Small intestine (tissue), 7 donors: ENCODE results near the gene NXPH3. TPM values are rescaled to one million over a fixed set of nuclear protein-coding genes. Genes with fewer than 3 reads are reported as not detected.
"Not testable (repeated sequence)": the region's sequence is repeated elsewhere in the genome, so short reads cannot be mapped to it uniquely, and the experiment has no call there.

Source experiments
- DNase-seq, 2 donors: peaks; one replicate each; pipeline versions ENCODE4 v3.0.0 to v3.0.0-alpha.2; 2013
- FAIRE-seq: peaks from 2 replicates; lab custom pipeline; 2012; peaks lifted over from hg19 to GRCh38; lab: Jason Lieb, UNC
- H3K27ac ChIP-seq, 3 donors: one replicate each; pipeline ENCODE4 v1.5.1; 2013; ENCODE audit warnings: low read length in 2 of 3, mild to moderate bottlenecking in 2 of 3, control low read depth in 1 of 3, inconsistent platforms in 1 of 3, low read depth in 1 of 3, moderate library complexity in 1 of 3
- H3K27me3 ChIP-seq, 3 donors: one replicate each; pipeline ENCODE4 v1.6.1; 2013; ENCODE audit warnings: low read length in 3 of 3, inconsistent platforms in 1 of 3; ENCODE audit not compliant: control insufficient read depth in 3 of 3, insufficient read depth in 3 of 3
- H3K36me3 ChIP-seq, 3 donors: one replicate each; pipeline ENCODE4 v1.6.1; 2013; ENCODE audit warnings: low read length in 3 of 3, inconsistent platforms in 1 of 3, low read depth in 1 of 3, mild to moderate bottlenecking in 1 of 3, moderate library complexity in 1 of 3; ENCODE audit not compliant: control insufficient read depth in 3 of 3, insufficient read depth in 2 of 3
- H3K4me1 ChIP-seq, 3 donors: one replicate each; pipeline ENCODE4 v1.6.1; 2013; ENCODE audit warnings: low read length in 2 of 3, inconsistent platforms in 1 of 3, low read depth in 1 of 3, mild to moderate bottlenecking in 1 of 3, moderate library complexity in 1 of 3; ENCODE audit not compliant: control insufficient read depth in 3 of 3, insufficient read depth in 2 of 3
- H3K4me3 ChIP-seq, 3 donors: one replicate each; pipeline ENCODE4 v1.5.1; 2013; ENCODE audit warnings: low read length in 3 of 3, control low read depth in 1 of 3, inconsistent platforms in 1 of 3, low read depth in 1 of 3, mild to moderate bottlenecking in 1 of 3, moderate library complexity in 1 of 3
- H3K9me3 ChIP-seq, 2 donors: one replicate each; pipeline ENCODE4 v1.6.1; 2013; ENCODE audit warnings: low read depth in 1 of 2, low read length in 1 of 2; ENCODE audit not compliant: control insufficient read depth in 2 of 2, insufficient read depth in 1 of 2
- WGBS, 3 donors: extraction: QIAGEN DNeasy Blood & Tissue Kit; methylation state at CpG; one replicate each; pipeline ENCODE4 v1.1.7; 2013; 5-methylcytosine and 5-hydroxymethylcytosine counted together
- polyA plus RNA-seq, 4 donors: library from polyadenylated mRNA; stranded (reverse) in 3 of 4; unstranded in 1 of 4; fragments of 200-250 nt in 3 of 4; fragments of 120-200 nt in 1 of 4; gene quantifications; one replicate each; pipeline versions ENCODE4 v1.2.1 to v1.2.3, GENCODE V29; 2013
- donor health status: healthy with polysubstance abuse.
- donor health status: control.
- donor health status: control.
- donor health status: Bipolar disorder and iron deficiency.
- donor health status: healthy.

NXPH3 gene
- polyA plus RNA-seq, 4 donors = 0.31 to 2.3 TPM; not detected in 2

- H3K4me3 ChIP-seq = no peak overlapping the region
- DNase-seq (peak; percentile 51 to 54), FAIRE-seq (no peak)
- no peaks in the 10 kb centered on the region for H3K9me3 ChIP-seq
- no peak overlapping the region for H3K27ac ChIP-seq
- H3K36me3 ChIP-seq = no peaks in the 10 kb centered on the region
- H3K4me1 ChIP-seq = peaks cover 0 to 5% (median 0%) of the 10 kb centered on the region in 3 donors
- WGBS, 3 donors = 10 to 19% (median 17%) methylated on average over 9 of the region's 9 CpGs
- peaks cover 0 to 5% (median 0%) of the 10 kb centered on the region in 3 donors for H3K27me3 ChIP-seq
Observed at GRCh38 chr17:49557312-49558024, 18.2 kb upstream of the NXPH3 start.

GRCh38 chr17:49564638-49565037, 11.0 kb upstream of the NXPH3 start:
- Histone ChIP-seq H3K4me1 (peaks cover 0 to 13% (median 0%) of the 10 kb centered on the region in 3 donors), H3K9me3 (no peaks in the 10 kb centered on the region), H3K4me3 (no peak overlapping the region), H3K27ac (no peak overlapping the region), H3K36me3 (no peaks in the 10 kb centered on the region), H3K27me3 (peaks cover 0 to 15% (median 2%) of the 10 kb centered on the region in 3 donors)
- no peak for DNase-seq
- FAIRE-seq = no peak
- 72 to 85% (median 74%) methylated on average over 4 of the region's 4 CpGs for WGBS, 3 donors

- no peak overlapping the region for H3K4me3 ChIP-seq
- no peak for FAIRE-seq
- 5 to 17% (median 11%) methylated on average over 14 of the region's 14 CpGs for WGBS, 3 donors
- no peak overlapping the region for H3K27ac ChIP-seq
- peaks cover 0 to 16% (median 0%) of the 10 kb centered on the region in 3 donors for H3K4me1 ChIP-seq
- peaks cover 0 to 25% (median 2%) of the 10 kb centered on the region in 3 donors for H3K27me3 ChIP-seq
- peak; percentile 70 to 75 for DNase-seq
- H3K9me3 ChIP-seq = no peaks in the 10 kb centered on the region
- no peaks in the 10 kb centered on the region for H3K36me3 ChIP-seq
Observed at GRCh38 chr17:49565948-49566491, 9.7 kb upstream of the NXPH3 start.

GRCh38 chr17:49566668-49567071, 9.0 kb upstream of the NXPH3 start:
- 51 to 71% (median 58%) methylated on average over 5 of the region's 5 CpGs for WGBS, 3 donors
- Histone ChIP-seq H3K36me3 (no peaks in the 10 kb centered on the region), H3K4me1 (peaks cover 0 to 16% (median 0%) of the 10 kb centered on the region in 3 donors), H3K27me3 (peaks cover 0 to 32% (median 2%) of the 10 kb centered on the region in 3 donors), H3K4me3 (no peak overlapping the region), H3K9me3 (no peaks in the 10 kb centered on the region), H3K27ac (no peak overlapping the region)
- DNase-seq (peak; percentile 33 to 36), FAIRE-seq (no peak)

- FAIRE-seq (no peak), DNase-seq (no peak)
- peaks cover 0 to 16% (median 0%) of the 10 kb centered on the region in 3 donors for H3K4me1 ChIP-seq
- no peak overlapping the region for H3K27ac ChIP-seq
- H3K36me3 ChIP-seq = no peaks in the 10 kb centered on the region
- H3K9me3 ChIP-seq = no peaks in the 10 kb centered on the region
- peaks cover 0 to 34% (median 2%) of the 10 kb centered on the region in 3 donors for H3K27me3 ChIP-seq
- peak overlapping the region in 1 of 3 donors; percentile 7 for H3K4me3 ChIP-seq
- WGBS, 3 donors = 73 to 77% (median 76%) methylated on average over 9 of the region's 9 CpGs
Observed at GRCh38 chr17:49567104-49567521, 8.6 kb upstream of the NXPH3 start.

GRCh38 chr17:49567871-49568694, 7.6 kb upstream of the NXPH3 start:
- Histone ChIP-seq H3K27me3 (peaks cover 0 to 44% (median 2%) of the 10 kb centered on the region in 3 donors), H3K36me3 (no peaks in the 10 kb centered on the region), H3K4me3 (peak overlapping the region in 2 of 3 donors; percentile 26 to 30), H3K27ac (no peak overlapping the region), H3K4me1 (peaks cover 0 to 16% (median 0%) of the 10 kb centered on the region in 3 donors), H3K9me3 (no peaks in the 10 kb centered on the region)
- FAIRE-seq (no peak), DNase-seq (peak; percentile 79 to 88)
- 6 to 13% (median 9%) methylated on average over 42 of the region's 42 CpGs for WGBS, 3 donors

- not testable (repeated sequence) for FAIRE-seq, DNase-seq, H3K36me3 ChIP-seq, H3K27ac ChIP-seq, H3K9me3 ChIP-seq, H3K4me3 ChIP-seq
- WGBS, 3 donors = 61 to 75% (median 71%) methylated on average over 7 of the region's 7 CpGs
- peaks cover 0 to 16% (median 0%) of the 10 kb centered on the region in 3 donors for H3K4me1 ChIP-seq
- peaks cover 0 to 50% (median 2%) of the 10 kb centered on the region in 3 donors for H3K27me3 ChIP-seq
Observed at GRCh38 chr17:49568695-49569047, 7.0 kb upstream of the NXPH3 start.
